Stimulated activated memory B cell treated with anti-CD40 and anti-IgM and Interleukin-4, amounts not matched to agents 10 μg/mL and 1 μg/mL and 100 μg/mL, for 72 hours (primary cell): ENCODE measurements around the gene MALAT1.
"Not testable (repeated sequence)": the region's sequence is repeated elsewhere in the genome, so short reads cannot be mapped to it uniquely, and the experiment has no call there.

Experiments used
- ATAC-seq: fragments of 150-1000 bp; cut with Tn5 transposase; 2 replicates; pipeline ENCODE4 v1.10.0; 2021
- H3K27ac Mint-ChIP-seq: one replicate; pipeline ENCODE4 v1.8.0; 2022; ENCODE audit warnings: mild to moderate bottlenecking, mixed read lengths
- H3K27me3 Mint-ChIP-seq: one replicate; pipeline ENCODE4 v1.8.0; 2022; ENCODE audit warnings: mixed read lengths
- H3K36me3 Mint-ChIP-seq: one replicate; pipeline ENCODE4 v1.8.0; 2022; ENCODE audit warnings: mixed read lengths
- H3K4me1 Mint-ChIP-seq: one replicate; pipeline ENCODE4 v1.8.0; 2022; ENCODE audit warnings: mixed read lengths
- H3K4me3 Mint-ChIP-seq: one replicate; pipeline ENCODE4 v1.8.0; 2022; ENCODE audit warnings: mild to moderate bottlenecking, moderate library complexity, mixed read lengths
- H3K9me3 Mint-ChIP-seq: one replicate; pipeline ENCODE4 v1.8.0; 2022; ENCODE audit warnings: mixed read lengths

MALAT1 gene

GRCh38 chr11:65498977-65499712, at the start of gene MALAT1:
Gene MALAT1 (plus strand): TSS chr11:65499045.
- H3K4me1 Mint-ChIP-seq, result peaks cover 37% of the 10 kb centered on the region
- H3K36me3 Mint-ChIP-seq, result no peaks in the 10 kb centered on the region
- no peaks in the 10 kb centered on the region for H3K27me3 Mint-ChIP-seq
- no peak within 1 kb of the TSS for H3K27ac Mint-ChIP-seq
- no peak within 1 kb of the TSS for H3K4me3 Mint-ChIP-seq
- peak; percentile 44 for ATAC-seq
- H3K9me3 Mint-ChIP-seq, result no peaks in the 10 kb centered on the region

- ATAC-seq, H3K27me3 Mint-ChIP-seq, H3K9me3 Mint-ChIP-seq, H3K36me3 Mint-ChIP-seq, H3K27ac Mint-ChIP-seq, H3K4me3 Mint-ChIP-seq: not testable (repeated sequence)
- H3K4me1 Mint-ChIP-seq, result peaks cover 45% of the 10 kb centered on the region
Observed at GRCh38 chr11:65451301-65451700, 47.5 kb upstream of the MALAT1 start.

- H3K27ac Mint-ChIP-seq, result peak overlapping the region; percentile 33
- H3K36me3 Mint-ChIP-seq, ATAC-seq: not testable (repeated sequence)
Observed at GRCh38 chr11:65452259-65452658, 46.6 kb upstream of the MALAT1 start.

GRCh38 chr11:65452806-65453490, 45.9 kb upstream of the MALAT1 start:
- peaks cover 8% of the 10 kb centered on the region for H3K36me3 Mint-ChIP-seq
- ATAC-seq, result no peak
- peaks cover 52% of the 10 kb centered on the region for H3K4me1 Mint-ChIP-seq
- H3K27ac Mint-ChIP-seq, result peak overlapping the region; percentile 33
- H3K9me3 Mint-ChIP-seq, result peaks cover 2% of the 10 kb centered on the region
- no peaks in the 10 kb centered on the region for H3K27me3 Mint-ChIP-seq
- no peak overlapping the region for H3K4me3 Mint-ChIP-seq

More at GRCh38 chr11:65452259-65452658, 46.6 kb upstream of the MALAT1 start:
- H3K4me3 Mint-ChIP-seq, H3K9me3 Mint-ChIP-seq, H3K27me3 Mint-ChIP-seq: not testable (repeated sequence)
- peaks cover 48% of the 10 kb centered on the region for H3K4me1 Mint-ChIP-seq

- ATAC-seq, result no peak
- H3K4me1 Mint-ChIP-seq, result peaks cover 46% of the 10 kb centered on the region
- H3K4me3 Mint-ChIP-seq, result peak overlapping the region; percentile 99
- peak overlapping the region; percentile 95 for H3K27ac Mint-ChIP-seq
- H3K36me3 Mint-ChIP-seq, result peaks cover 8% of the 10 kb centered on the region
- no peaks in the 10 kb centered on the region for H3K27me3 Mint-ChIP-seq
- peaks cover 2% of the 10 kb centered on the region for H3K9me3 Mint-ChIP-seq
Observed at GRCh38 chr11:65454311-65454695, 44.5 kb upstream of the MALAT1 start.

- peak overlapping the region; percentile 99 for H3K4me3 Mint-ChIP-seq
- no peaks in the 10 kb centered on the region for H3K27me3 Mint-ChIP-seq
- H3K27ac Mint-ChIP-seq, result peak overlapping the region; percentile 95
- peak; percentile 98 for ATAC-seq
- H3K4me1 Mint-ChIP-seq, result peaks cover 52% of the 10 kb centered on the region
- no peaks in the 10 kb centered on the region for H3K9me3 Mint-ChIP-seq
- H3K36me3 Mint-ChIP-seq, result peaks cover 8% of the 10 kb centered on the region
Observed at GRCh38 chr11:65454696-65455456, 44.0 kb upstream of the MALAT1 start.

- peaks cover 8% of the 10 kb centered on the region for H3K36me3 Mint-ChIP-seq
- peaks cover 53% of the 10 kb centered on the region for H3K4me1 Mint-ChIP-seq
- ATAC-seq, result no peak
Observed at GRCh38 chr11:65456418-65456817, 42.4 kb upstream of the MALAT1 start.

GRCh38 chr11:65459552-65459951, 39.3 kb upstream of the MALAT1 start:
- H3K27ac Mint-ChIP-seq, result peak overlapping the region; percentile 22
- peaks cover 8% of the 10 kb centered on the region for H3K36me3 Mint-ChIP-seq
- H3K9me3 Mint-ChIP-seq, result no peaks in the 10 kb centered on the region
- no peak overlapping the region for H3K4me3 Mint-ChIP-seq
- no peaks in the 10 kb centered on the region for H3K27me3 Mint-ChIP-seq
- no peak for ATAC-seq
- H3K4me1 Mint-ChIP-seq, result peaks cover 48% of the 10 kb centered on the region

More at GRCh38 chr11:65456418-65456817, 42.4 kb upstream of the MALAT1 start:
- H3K27ac Mint-ChIP-seq, result peak overlapping the region; percentile 95
- H3K9me3 Mint-ChIP-seq, result no peaks in the 10 kb centered on the region
- H3K27me3 Mint-ChIP-seq, result no peaks in the 10 kb centered on the region
- H3K4me3 Mint-ChIP-seq, result peak overlapping the region; percentile 99

GRCh38 chr11:65465471-65465870, 33.4 kb upstream of the MALAT1 start:
- H3K4me1 Mint-ChIP-seq, result peaks cover 21% of the 10 kb centered on the region
- not testable (repeated sequence) for H3K9me3 Mint-ChIP-seq, H3K27me3 Mint-ChIP-seq, H3K4me3 Mint-ChIP-seq, H3K36me3 Mint-ChIP-seq, ATAC-seq, H3K27ac Mint-ChIP-seq

- H3K36me3 Mint-ChIP-seq, ATAC-seq, H3K27me3 Mint-ChIP-seq, H3K27ac Mint-ChIP-seq, H3K4me3 Mint-ChIP-seq, H3K9me3 Mint-ChIP-seq: not testable (repeated sequence)
- H3K4me1 Mint-ChIP-seq, result peaks cover 39% of the 10 kb centered on the region
Observed at GRCh38 chr11:65467306-65467705, 31.5 kb upstream of the MALAT1 start.

- Mint-ChIP-seq H3K9me3 (no peaks in the 10 kb centered on the region), H3K27me3 (no peaks in the 10 kb centered on the region), H3K4me1 (peaks cover 39% of the 10 kb centered on the region), H3K36me3 (no peaks in the 10 kb centered on the region), H3K27ac (no peak overlapping the region), H3K4me3 (no peak overlapping the region)
- ATAC-seq, result peak; percentile 44
Observed at GRCh38 chr11:65468874-65469333, 29.9 kb upstream of the MALAT1 start.

GRCh38 chr11:65470433-65471049, 28.3 kb upstream of the MALAT1 start:
- no peak for ATAC-seq
- H3K9me3 Mint-ChIP-seq, result no peaks in the 10 kb centered on the region
- no peak overlapping the region for H3K4me3 Mint-ChIP-seq
- peak overlapping the region; percentile 92 for H3K27ac Mint-ChIP-seq
- no peaks in the 10 kb centered on the region for H3K27me3 Mint-ChIP-seq
- peaks cover 33% of the 10 kb centered on the region for H3K4me1 Mint-ChIP-seq
- no peaks in the 10 kb centered on the region for H3K36me3 Mint-ChIP-seq

- ATAC-seq, result no peak
- Mint-ChIP-seq H3K4me3 (no peak overlapping the region), H3K9me3 (no peaks in the 10 kb centered on the region), H3K27me3 (no peaks in the 10 kb centered on the region), H3K4me1 (peaks cover 38% of the 10 kb centered on the region), H3K36me3 (peaks cover 3% of the 10 kb centered on the region), H3K27ac (peak overlapping the region; percentile 92)
Observed at GRCh38 chr11:65471447-65471891, 27.4 kb upstream of the MALAT1 start.

GRCh38 chr11:65472588-65473277, 26.1 kb upstream of the MALAT1 start:
- Mint-ChIP-seq H3K4me1 (peaks cover 44% of the 10 kb centered on the region), H3K27ac (peak overlapping the region; percentile 92)
- not testable (repeated sequence) for H3K4me3 Mint-ChIP-seq, H3K27me3 Mint-ChIP-seq, H3K9me3 Mint-ChIP-seq, H3K36me3 Mint-ChIP-seq, ATAC-seq
